Spleen (tissue), 11 donors: ENCODE data around the gene PRKACA. TPM values are rescaled to one million over a fixed set of nuclear protein-coding genes. Genes with fewer than 3 reads are reported as not detected.

Experiments used
- DNase-seq: peaks from one replicate; pipeline ENCODE4 v3.0.0-alpha.2; 2020
- H3K27ac ChIP-seq, 8 donors: fragments of 200-600 bp; sonication (generic) in 7 of 8; 1 replicate in 4 of 8; 2 replicates in 4 of 8; pipeline versions ENCODE4 v1.5.0 to v1.8.0; 2016 to 2021; ENCODE audit warnings: inconsistent platforms in 4 of 8, mild to moderate bottlenecking in 4 of 8, moderate library complexity in 1 of 8
- H3K27me3 ChIP-seq, 7 donors: fragments of 200-600 bp; sonication (generic) in 6 of 7; replicated peaks in 1 of 7; 1 replicate in 4 of 7; 2 replicates in 3 of 7; pipeline versions ENCODE4 v1.5.0 to v1.8.0; 2016 to 2021; ENCODE audit warnings: inconsistent platforms in 3 of 7, mild to moderate bottlenecking in 1 of 7
- H3K36me3 ChIP-seq, 6 donors: fragments of 200-600 bp; sonication (generic) in 5 of 6; 1 replicate in 4 of 6; 2 replicates in 2 of 6; pipeline versions ENCODE4 v1.5.0 to v1.8.0; 2016 to 2021; ENCODE audit warnings: inconsistent platforms in 2 of 6
- H3K4me1 ChIP-seq, 6 donors: fragments of 200-600 bp; sonication (generic) in 5 of 6; 1 replicate in 3 of 6; 2 replicates in 3 of 6; pipeline versions ENCODE4 v1.5.0 to v1.8.0; 2016 to 2021; ENCODE audit warnings: inconsistent platforms in 3 of 6
- H3K4me3 ChIP-seq, 8 donors: fragments of 200-600 bp; sonication (generic) in 7 of 8; 1 replicate in 4 of 8; 2 replicates in 4 of 8; pipeline versions ENCODE4 v1.5.0 to v1.8.0; 2016 to 2021; ENCODE audit warnings: inconsistent platforms in 4 of 8, mild to moderate bottlenecking in 4 of 8, moderate library complexity in 2 of 8
- H3K9me3 ChIP-seq, 8 donors: fragments of 200-600 bp; sonication (generic) in 7 of 8; 1 replicate in 4 of 8; 2 replicates in 4 of 8; pipeline versions ENCODE4 v1.5.0 to v1.8.0; 2016 to 2021; ENCODE audit warnings: inconsistent platforms in 4 of 8
- POLR2A ChIP-seq, 3 donors: fragments of 450-650 bp; IDR thresholded peaks; one replicate each; pipeline ENCODE4 v1.5.1; 2017; ENCODE audit warnings: antibody characterized with exemption in 3 of 3, mild to moderate bottlenecking in 1 of 3
- POLR2AphosphoS5 ChIP-seq, 3 donors: sonication (generic); formaldehyde crosslinking; IDR thresholded peaks; one replicate each; pipeline ENCODE4 v1.5.1; 2017; ENCODE audit warnings: antibody characterized with exemption in 3 of 3
- WGBS, 5 donors: extraction: QIAGEN DNeasy Blood & Tissue Kit in 3 of 5; methylation state at CpG; one replicate each; pipeline versions ENCODE4 v1.1.5 to v1.1.7; 2013 to 2018; 5-methylcytosine and 5-hydroxymethylcytosine counted together
- intact Hi-C: fragments of 100-400 bp; cut with DNase I; formaldehyde crosslinking; loops from one replicate; pipeline ENCODE4 v1.15.0; 2023; ENCODE audit warnings: low total_unique reads
- polyA plus RNA-seq, 3 donors: library from polyadenylated mRNA; stranded (reverse); fragments of 200-250 nt; gene quantifications; one replicate each; pipeline ENCODE4 v1.2.1, GENCODE V29; 2013
- total RNA-seq, 7 donors: library from RNA; depleted of rRNA in 3 of 7; stranded (reverse); fragments of >200 nt in 3 of 7; fragmentation: NEBNext Ultra II Directional in 4 of 7; extraction: Animal tissue kit (Norgen Biotek cat#: 25700) in 4 of 7; gene quantifications; one replicate each; pipeline versions ENCODE4 v1.1.0 to v1.2.1, GENCODE V29; 2016 to 2021
- TF ChIP-seq, protein P1 (sequence below), 11 experiments: fragments of 200-600 bp in 7 of 11; fragments of 450-650 bp in 4 of 11; sonication (generic) in 4 of 11; IDR thresholded peaks in 8 of 11; conservative IDR thresholded peaks in 3 of 11; 1 replicate in 7 of 11; 2 replicates in 4 of 11; pipeline versions ENCODE4 v1.4.0 to v1.8.0; 2016 to 2021; ENCODE audit warnings: antibody characterized with exemption in 11 of 11, inconsistent platforms in 4 of 11, mild to moderate bottlenecking in 1 of 11
- donor health status: healthy with polysubstance abuse.
- donor health status: DM: no; HTN: no; CAD: no; lungs with moderate emphysema.
- donor health status: DM: no; HTN: no; CAD: no.
- donor health status: Bipolar disorder and iron deficiency.
- donor health status: healthy.
- donor health status: DM: no; HTN: no; CAD: no.
- donor health status: DM: yes; HTN: yes; CAD: no.

The PRKACA gene
- total and polyA plus RNA-seq, 10 donors: 26.6 to 256 (median 109) TPM

DNA sequence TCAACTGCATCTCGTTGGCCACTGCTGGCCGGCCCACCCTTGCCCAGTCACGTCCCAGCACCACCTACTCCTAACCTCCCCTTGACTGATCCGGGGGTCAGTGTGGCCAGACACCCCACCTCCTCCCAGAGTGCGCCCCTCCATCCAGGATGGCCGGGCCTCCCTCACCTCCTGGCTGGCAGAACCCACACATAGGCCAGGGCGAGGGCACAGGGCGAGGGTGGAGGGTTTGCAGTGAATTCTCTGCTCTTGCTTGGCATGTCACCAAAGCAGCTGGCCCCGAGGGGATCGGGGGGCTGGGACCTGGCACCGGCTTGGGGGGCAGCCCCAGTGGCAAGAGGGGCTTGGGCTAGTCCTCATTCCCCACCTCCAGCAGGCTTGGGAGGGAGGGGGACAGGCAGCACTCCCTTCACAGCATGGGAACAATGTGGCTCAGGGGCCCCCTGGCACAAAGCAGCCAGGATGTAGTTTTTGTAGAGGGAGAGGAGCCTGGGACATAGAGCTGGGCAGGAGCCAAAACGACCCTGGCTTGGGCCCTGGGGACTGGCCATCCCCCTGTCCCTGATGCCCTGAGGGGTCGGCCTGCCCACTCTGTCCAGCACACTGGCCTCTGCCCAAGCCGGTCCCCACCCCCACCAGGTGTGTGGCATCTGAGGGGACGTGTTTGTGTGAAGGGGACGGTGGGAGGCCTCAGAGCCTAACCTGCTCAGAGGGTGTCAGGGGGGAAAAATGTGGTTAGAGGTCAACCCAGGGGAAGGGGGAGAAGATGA, 47.3 kb upstream of the PRKACA start:
- no peak overlapping the region for H3K27ac ChIP-seq
- DNase-seq: no peak
- TF ChIP-seq POLR2AphosphoS5 (IDR thresholded peaks at IDR 0.05) (no peak), POLR2A (IDR thresholded peaks at IDR 0.05) (no peak)
- TF ChIP-seq, protein P1, sequence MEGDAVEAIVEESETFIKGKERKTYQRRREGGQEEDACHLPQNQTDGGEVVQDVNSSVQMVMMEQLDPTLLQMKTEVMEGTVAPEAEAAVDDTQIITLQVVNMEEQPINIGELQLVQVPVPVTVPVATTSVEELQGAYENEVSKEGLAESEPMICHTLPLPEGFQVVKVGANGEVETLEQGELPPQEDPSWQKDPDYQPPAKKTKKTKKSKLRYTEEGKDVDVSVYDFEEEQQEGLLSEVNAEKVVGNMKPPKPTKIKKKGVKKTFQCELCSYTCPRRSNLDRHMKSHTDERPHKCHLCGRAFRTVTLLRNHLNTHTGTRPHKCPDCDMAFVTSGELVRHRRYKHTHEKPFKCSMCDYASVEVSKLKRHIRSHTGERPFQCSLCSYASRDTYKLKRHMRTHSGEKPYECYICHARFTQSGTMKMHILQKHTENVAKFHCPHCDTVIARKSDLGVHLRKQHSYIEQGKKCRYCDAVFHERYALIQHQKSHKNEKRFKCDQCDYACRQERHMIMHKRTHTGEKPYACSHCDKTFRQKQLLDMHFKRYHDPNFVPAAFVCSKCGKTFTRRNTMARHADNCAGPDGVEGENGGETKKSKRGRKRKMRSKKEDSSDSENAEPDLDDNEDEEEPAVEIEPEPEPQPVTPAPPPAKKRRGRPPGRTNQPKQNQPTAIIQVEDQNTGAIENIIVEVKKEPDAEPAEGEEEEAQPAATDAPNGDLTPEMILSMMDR (IDR thresholded peaks at IDR 0.05 in 8 of 11, conservative IDR thresholded peaks at IDR 0.05 in 3 of 11): no peak
- no peaks in the 10 kb centered on the region for H3K9me3 ChIP-seq
- 77 to 84% (median 79%) methylated on average over 15 to 16 of the region's 16 CpGs for WGBS, 5 donors
- intact Hi-C loops: no loop called here
- H3K4me3 ChIP-seq: no peak overlapping the region
- H3K4me1 ChIP-seq: peaks cover 10 to 30% (median 25%) of the 10 kb centered on the region in 6 donors
- H3K27me3 ChIP-seq: peaks cover 0 to 34% (median 0%) of the 10 kb centered on the region in 7 donors
- peaks cover 0 to 19% (median 0%) of the 10 kb centered on the region in 6 donors for H3K36me3 ChIP-seq

DNA sequence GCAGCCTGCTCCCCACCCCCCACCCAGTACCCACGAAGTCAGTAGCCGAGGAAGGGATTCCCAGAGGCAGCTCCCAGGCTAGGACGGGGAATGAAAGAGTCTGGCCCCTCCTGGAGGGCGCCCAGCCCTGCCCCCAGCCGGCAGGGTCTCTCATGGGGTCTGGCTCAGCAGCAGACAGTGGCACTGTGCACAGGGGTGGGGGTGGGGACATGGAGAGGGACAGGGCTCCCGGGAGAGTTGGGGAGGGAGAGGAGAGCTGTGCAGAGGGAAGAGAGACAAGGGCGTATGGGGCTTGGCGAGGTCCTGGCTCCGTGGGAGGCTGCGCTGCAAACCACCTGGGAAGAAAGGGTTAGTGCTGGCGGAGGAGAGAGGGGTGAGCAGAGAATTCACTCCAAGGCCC, 46.5 kb upstream of the PRKACA start:
- no peak overlapping the region for H3K4me3 ChIP-seq
- H3K4me1 ChIP-seq: peaks cover 10 to 30% (median 25%) of the 10 kb centered on the region in 6 donors
- no peak for DNase-seq
- H3K27ac ChIP-seq: no peak overlapping the region
- no peaks in the 10 kb centered on the region for H3K9me3 ChIP-seq
- TF ChIP-seq, protein P1 (IDR thresholded peaks at IDR 0.05 in 8 of 11, conservative IDR thresholded peaks at IDR 0.05 in 3 of 11): no peak
- TF ChIP-seq POLR2AphosphoS5 (IDR thresholded peaks at IDR 0.05): no peak
- peaks cover 0 to 19% (median 0%) of the 10 kb centered on the region in 6 donors for H3K36me3 ChIP-seq
- 78 to 88% (median 85%) methylated on average over 10 to 11 of the region's 11 CpGs for WGBS, 5 donors
- H3K27me3 ChIP-seq: peaks cover 0 to 34% (median 0%) of the 10 kb centered on the region in 7 donors
- intact Hi-C loops: no loop called here

DNA sequence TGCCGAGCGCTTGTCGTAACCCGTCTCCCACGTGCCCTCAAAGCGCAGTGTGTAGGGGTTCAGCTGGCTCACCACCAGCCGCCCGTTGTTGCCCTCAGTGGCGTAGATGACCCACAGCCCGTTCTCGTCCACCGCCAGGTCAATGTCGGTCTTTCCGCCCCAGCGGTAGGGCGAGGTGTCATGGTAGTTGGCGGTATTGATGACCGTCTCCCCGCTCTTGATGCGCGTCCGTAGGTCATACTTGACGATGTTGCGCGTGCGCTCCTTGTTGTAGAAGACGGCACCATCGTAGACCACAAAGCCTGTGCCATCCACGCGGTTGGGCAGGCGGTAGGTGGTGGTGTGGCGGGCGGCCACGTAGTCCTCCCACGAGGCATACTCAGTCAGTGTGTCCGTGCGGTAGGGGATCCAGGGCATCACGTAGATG, 45.3 kb upstream of the PRKACA start:
- no peak for DNase-seq
- H3K4me1 ChIP-seq: peaks cover 9 to 26% (median 22%) of the 10 kb centered on the region in 6 donors
- H3K27ac ChIP-seq: no peak overlapping the region
- peaks cover 1 to 31% (median 5%) of the 10 kb centered on the region in 6 donors for H3K36me3 ChIP-seq
- WGBS, 5 donors: 96 to 97% (median 96%) methylated on average over 37 to 38 of the region's 38 CpGs
- TF ChIP-seq POLR2A (IDR thresholded peaks at IDR 0.05): no peak
- peak in 2 of 3 donors; percentile 40 to 57 for TF ChIP-seq POLR2AphosphoS5 (IDR thresholded peaks at IDR 0.05)
- H3K9me3 ChIP-seq: no peaks in the 10 kb centered on the region
- H3K27me3 ChIP-seq: peaks cover 0 to 32% (median 0%) of the 10 kb centered on the region in 7 donors
- H3K4me3 ChIP-seq: no peak overlapping the region
- intact Hi-C loops: no loop called here

DNA sequence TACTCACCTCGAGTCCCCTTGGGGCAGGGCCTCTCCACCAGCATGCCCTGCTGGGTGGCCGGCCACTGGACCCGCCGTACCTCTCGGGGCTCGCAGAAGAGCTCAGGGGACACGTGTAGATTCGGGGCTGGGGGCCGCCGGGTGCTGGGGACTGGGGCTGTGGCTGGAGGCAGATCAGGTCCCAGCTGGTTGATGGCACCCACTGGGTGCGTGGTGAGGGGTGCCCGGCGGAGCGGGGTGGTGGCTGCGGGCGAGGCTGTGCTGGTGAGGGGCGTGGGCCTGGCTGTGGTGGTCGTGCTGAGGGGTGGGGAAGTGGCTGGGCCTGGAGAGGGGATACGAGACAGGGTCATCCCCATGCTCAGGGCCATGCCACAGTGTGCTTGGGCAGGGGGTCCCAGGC, 43.7 kb upstream of the PRKACA start:
- whole genome bisulfite sequencing, 5 donors: 92 to 97% (median 94%) methylated on average over 15 to 19 of the region's 19 CpGs

More for the DNA sequence above, 43.7 kb upstream of the PRKACA start:
- DNase-seq: no peak
- Histone ChIP-seq H3K9me3 (no peaks in the 10 kb centered on the region), H3K27ac (no peak overlapping the region), H3K27me3 (peaks cover 0 to 16% (median 0%) of the 10 kb centered on the region in 7 donors), H3K4me3 (no peak overlapping the region), H3K36me3 (peaks cover 3 to 46% (median 18%) of the 10 kb centered on the region in 6 donors), H3K4me1 (peaks cover 0 to 10% (median 7%) of the 10 kb centered on the region in 6 donors)
- intact Hi-C loops: no loop called here
- TF ChIP-seq, protein P1 (IDR thresholded peaks at IDR 0.05 in 8 of 11, conservative IDR thresholded peaks at IDR 0.05 in 3 of 11): no peak
- TF ChIP-seq POLR2AphosphoS5 (IDR thresholded peaks at IDR 0.05): peak in 1 of 3 donors; percentile 35
